KBM-7 (cell line): ENCODE results near the gene SF3A1.
"Not testable (repeated sequence)": the region's sequence is repeated elsewhere in the genome, so short reads cannot be mapped to it uniquely, and the experiment has no call there.

Source experiments
- DNase-seq: peaks from one replicate; pipeline ENCODE4 v3.0.0-alpha.2; 2015
- in situ Hi-C: fragments of 300-500 bp; cut with MboI; formaldehyde crosslinking; loops from 2 replicates; pipeline ENCODE4 v1.14.3; 2020; ENCODE audit warnings: low sequenced_read_pairs, low pct_unique_long_range_greater_than_20kb, mixed read lengths

The SF3A1 gene

DNA sequence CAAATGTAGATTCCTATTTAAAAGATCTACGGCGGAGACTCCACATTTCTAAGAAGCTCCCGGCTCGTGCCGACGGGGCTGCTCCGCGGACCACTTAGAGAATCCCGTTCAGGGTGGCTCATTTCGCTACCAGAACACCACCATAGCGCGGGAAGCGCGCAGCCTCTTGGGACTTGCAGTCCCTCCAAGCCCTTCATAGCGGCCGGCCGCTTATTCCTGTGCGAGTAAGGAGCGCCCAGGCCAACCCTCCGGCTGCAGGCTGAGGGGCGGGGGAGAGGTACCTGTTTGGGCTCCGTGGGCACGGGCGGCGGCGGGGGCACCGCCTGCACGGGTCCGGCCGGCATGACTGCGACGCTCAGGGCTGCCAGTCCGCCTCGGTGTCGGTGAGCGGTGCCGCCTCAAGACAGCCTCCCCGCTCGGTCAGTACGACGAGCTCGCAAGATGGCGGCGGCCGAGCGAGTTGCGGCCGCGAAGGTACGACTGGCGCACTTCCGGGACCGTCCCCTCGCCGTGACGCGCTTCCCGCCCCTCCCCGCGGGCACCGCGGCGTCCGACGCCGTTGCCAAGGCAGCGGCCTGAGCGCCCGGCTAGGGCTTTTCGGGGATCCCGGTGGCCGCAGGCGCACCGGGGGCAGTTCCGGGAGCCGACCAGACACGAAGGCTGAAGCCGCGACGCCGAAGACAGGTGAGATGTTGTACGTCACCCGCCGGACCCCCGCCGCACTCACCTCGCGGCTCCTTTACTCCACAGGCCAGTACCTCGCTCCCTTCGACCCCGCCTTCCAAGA, at the start of gene SF3A1, which contains the start of gene CCDC157:
SF3A1 (minus strand) TSS at position 446 of the 787 bp plus-strand sequence; CDS start at position 344, 102 bp downstream.
CCDC157 (plus strand) TSS at position 559 of the 787 bp plus-strand sequence. CDS start 8,994 bp downstream, outside the sequence.
- peak; percentile 92 for DNase-seq
- in situ Hi-C loops: no loop called here

GRCh38 chr22:30406400-30406799, 49.7 kb upstream of the SF3A1 start:
- no peak for DNase-seq
- in situ Hi-C loops: no loop called here

GRCh38 chr22:30405731-30406130, 49.0 kb upstream of the SF3A1 start:
- in situ Hi-C loops: no loop called here
- DNase-seq: no peak

DNA sequence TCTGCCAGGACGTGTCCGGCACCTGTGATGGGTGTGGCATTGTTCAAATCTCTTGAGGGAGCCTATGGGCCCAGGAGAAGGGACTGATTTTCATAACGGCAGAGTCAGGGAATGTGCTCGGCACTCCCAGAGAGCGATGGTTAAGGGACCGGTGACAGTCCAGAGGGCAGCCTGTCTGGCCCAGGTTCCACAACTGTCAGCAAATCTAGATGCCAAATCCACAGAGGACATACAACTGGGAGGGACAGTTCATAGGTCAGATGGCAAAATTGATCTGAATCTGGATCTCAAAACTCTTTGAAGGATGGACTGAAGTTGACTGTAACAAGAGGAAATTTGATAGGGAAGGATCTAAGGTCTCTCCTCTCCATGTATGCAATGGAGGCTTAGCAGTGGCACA, 47.6 kb upstream of the SF3A1 start:
- in situ Hi-C loops: no loop called here

DNA sequence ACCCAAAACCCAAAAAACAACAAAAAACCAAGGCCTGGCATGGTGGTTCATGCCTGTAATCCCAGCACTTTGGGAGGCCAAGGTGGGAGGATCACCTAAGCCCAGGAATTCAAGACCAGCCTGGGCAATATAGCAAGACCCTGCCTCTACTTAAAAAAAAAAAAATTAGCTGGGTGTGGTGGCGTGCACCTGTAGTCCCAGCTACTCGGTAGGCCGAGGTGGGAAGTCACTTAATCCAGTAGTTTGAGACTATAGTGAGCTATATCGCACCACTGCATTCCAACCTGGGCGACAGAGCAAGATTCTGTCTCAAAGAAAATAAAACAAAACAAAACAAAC, 46.0 kb upstream of the SF3A1 start:
- DNase-seq, in situ Hi-C loops: not testable (repeated sequence)

More for the DNA sequence above, 47.6 kb upstream of the SF3A1 start:
- no peak for DNase-seq

DNA sequence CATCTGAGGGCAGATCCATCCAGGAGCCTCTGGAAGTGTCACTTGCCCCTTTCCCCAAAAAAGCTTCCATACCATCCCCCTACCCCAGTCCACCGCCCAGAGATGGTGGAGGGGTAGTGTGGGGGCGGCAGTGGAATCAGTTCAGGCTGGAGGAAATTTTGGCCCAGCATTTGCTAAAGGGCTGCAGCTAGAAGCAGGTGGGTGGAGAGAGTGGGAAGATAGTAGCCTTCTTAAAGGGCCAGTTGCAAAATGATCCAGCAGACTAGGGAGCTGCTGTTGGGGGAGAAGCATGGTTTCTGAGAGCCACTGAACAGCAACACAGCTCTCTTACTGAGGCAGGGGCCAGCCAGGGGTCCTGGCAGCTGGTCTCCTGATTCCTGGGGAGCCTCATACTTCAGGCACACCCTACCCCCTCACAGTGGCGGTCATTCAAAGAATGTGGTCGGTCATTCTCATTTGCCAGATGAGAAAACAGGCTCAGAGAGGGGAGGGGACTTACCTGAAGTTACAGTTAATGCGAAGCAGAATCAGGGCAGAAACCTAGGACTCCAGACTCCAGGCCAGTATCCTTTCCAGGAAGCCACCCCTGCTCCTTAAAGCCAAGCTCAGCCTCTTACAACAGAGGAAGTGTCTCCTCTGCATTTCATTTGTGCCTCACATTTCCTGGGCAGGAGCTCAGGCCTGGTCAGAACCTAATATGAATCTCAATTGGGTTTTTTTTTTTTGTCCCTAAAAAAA, 45.5 kb upstream of the SF3A1 start:
- in situ Hi-C loops: no loop called here
- DNase-seq: no peak

GRCh38 chr22:30401024-30401423, 44.3 kb upstream of the SF3A1 start:
- in situ Hi-C loops, DNase-seq: not testable (repeated sequence)

GRCh38 chr22:30400159-30400558, 43.5 kb upstream of the SF3A1 start:
- no peak for DNase-seq
- in situ Hi-C loops: no loop called here

DNA sequence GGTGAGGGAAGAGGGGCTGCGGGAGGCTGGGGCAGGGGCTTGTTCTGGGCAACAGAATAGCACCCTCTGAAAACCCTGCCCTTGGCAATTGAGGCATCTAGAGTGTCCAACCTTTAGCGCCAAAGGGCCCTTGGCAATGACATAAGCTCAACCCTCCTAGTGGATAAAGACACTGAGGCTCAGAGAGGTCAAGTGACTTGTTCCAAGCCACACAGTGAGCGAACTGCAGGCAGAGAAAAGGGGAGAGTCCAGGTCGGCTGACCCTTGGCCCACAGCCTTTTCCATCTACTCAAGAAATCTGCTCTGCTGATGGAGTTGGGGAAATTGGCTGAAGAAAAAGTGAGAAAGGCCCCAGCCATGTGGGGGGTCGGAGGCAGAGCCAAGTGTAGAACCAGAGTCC, 43.0 kb upstream of the SF3A1 start:
- DNase-seq: no peak
- in situ Hi-C loops: loop anchor here (25.0 kb wide), 1 partner anchor 287 kb away; no protein-coding TSS in a partner anchor

DNA sequence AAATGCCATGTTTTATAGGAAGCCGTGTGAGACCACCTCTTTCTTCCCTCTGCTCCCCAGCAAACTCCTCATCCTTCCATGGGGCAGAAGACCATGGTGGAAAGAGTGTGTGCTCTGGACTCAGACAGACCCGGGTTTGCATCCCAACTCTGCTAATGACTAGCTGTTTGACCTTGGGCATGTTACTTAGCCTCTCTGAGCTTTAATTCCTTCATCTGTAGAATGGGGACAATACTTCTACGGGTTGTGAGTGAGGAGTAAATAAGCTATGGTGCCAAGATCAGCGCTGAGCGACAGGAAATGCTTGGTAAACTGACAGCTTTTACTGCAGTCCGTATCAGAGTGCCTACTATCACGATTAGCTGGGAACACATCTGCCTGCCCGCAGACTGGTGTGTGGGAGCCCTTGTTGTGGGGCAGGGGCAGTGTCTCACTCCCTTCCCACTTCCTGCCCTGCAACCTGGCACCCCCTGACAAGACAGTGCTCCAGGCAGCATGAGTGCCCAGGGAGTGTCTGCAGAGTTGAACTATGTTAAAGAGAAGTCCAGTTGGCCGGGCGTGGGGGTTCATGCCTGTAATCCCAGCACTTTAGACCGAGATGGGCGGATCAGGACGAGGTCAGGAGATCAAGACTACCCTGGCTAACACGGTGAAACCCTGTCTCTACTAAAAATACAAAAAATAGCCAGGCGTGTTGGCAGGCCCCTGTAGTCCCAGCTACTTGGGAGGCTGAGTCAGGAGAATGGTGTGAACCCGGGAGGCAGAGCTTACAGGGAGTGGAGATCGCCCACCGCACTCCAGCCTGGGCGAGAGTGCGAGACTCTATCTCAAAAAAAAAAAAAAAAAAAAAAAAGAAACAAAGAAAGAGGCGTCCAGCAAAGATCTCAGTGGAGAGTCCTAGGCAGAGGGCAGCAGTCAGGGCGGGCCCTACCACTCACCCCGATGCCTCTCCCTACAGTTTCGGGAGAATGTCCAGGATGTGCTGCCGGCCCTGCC, 42.3 kb upstream of the SF3A1 start:
- peak; percentile 52 for DNase-seq

GRCh38 chr22:30397656-30398635, 41.3 kb upstream of the SF3A1 start:
- in situ Hi-C loops: loop anchor here (25.0 kb wide), 1 partner anchor 286 kb away; no protein-coding TSS in a partner anchor

More for the DNA sequence above, 42.3 kb upstream of the SF3A1 start:
- in situ Hi-C loops: loop anchor here (25.0 kb wide), 1 partner anchor 287 kb away; no protein-coding TSS in a partner anchor

GRCh38 chr22:30396871-30397655, 40.4 kb upstream of the SF3A1 start, which contains the start of gene SEC14L2:
Gene SEC14L2, plus strand, starts transcription at chr22:30397018. Its CDS starts 99 bp downstream, at chr22:30397117.
- DNase-seq: peak; percentile 52
- in situ Hi-C loops: loop anchor here (25.0 kb wide), 1 partner anchor 285 kb away; no protein-coding TSS in a partner anchor

More at GRCh38 chr22:30397656-30398635, 41.3 kb upstream of the SF3A1 start:
- DNase-seq: no peak

- in situ Hi-C loops: loop anchor here (25.0 kb wide), 1 partner anchor 282 kb away; no protein-coding TSS in a partner anchor
- DNase-seq: no peak
Observed at GRCh38 chr22:30393885-30394284, 37.2 kb upstream of the SF3A1 start.

DNA sequence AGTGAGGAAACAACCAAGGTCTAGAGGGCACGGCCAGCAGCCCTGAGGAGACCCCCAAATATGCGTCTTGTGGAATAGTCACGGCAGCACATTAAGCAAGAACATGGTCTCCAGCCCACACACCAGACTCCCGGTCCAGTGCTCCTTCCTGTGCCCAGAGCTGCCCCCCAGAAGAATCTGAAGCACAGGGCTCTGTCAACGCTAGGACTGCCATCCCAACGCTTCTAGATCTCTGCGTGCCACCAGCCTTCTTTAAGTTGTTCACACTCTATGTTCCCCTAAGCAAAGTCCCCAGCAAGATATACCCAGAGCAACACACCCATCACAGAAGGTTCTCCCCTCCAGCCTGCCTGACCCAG, 36.6 kb upstream of the SF3A1 start:
- in situ Hi-C loops: loop anchor here (25.0 kb wide), 1 partner anchor 281 kb away; no protein-coding TSS in a partner anchor
- DNase-seq: no peak

DNA sequence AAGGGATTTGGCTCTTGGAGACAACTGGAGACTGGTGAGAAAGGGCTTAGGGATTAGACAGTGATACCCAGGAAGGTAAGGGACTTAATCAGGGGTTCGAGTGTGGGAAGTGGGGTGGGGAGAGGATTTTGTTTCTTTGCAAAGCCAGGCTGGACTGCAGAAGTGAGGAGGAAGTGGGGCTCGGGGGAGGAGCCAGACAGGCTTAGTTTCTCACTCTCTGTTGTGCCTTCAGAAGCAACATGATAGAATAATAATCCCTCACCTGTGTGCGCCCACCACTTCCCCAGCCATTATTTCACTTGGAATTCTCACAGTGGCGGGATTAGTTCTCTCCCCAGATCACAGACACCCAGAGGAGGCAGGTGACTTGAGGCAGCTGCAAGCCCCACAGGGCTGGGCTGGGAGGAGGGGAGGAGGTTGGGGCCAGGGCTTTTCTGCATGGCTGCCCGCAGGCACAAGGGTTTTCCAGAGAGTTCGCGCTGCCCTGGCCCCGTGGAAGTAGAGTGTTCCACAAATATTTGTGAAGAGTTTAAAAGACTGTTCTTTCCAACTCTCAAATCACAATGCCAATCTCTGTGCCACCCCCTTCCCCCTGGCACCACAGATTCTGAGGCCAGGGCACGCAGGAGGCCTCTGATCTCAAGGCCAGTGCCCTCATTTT, 36.1 kb upstream of the SF3A1 start:
- in situ Hi-C loops: loop anchor here (25.0 kb wide), 1 partner anchor 280 kb away; no protein-coding TSS in a partner anchor

More for the DNA sequence above, 36.1 kb upstream of the SF3A1 start:
- DNase-seq: peak; percentile 57
